Measurements from ENCODE around the gene SLC38A9.

GRCh38 chr5:55585206-55585610 is 126.9 kb downstream of the SLC38A9 start:
- no peak for TF ChIP-seq CTCF (IDR thresholded peaks at IDR 0.05)
- TF ChIP-seq POLR2A (IDR thresholded peaks at IDR 0.05): no peak
